GM19193 (cell line): ENCODE measurements around the gene UTP4.

Experiments used
- POLR2A ChIP-seq: IDR thresholded peaks from 4 replicates; pipeline ENCODE4 v1.6.1; 2011; ENCODE audit not compliant: insufficient read depth, insufficient read length; ENCODE audit errors: extremely low read depth

Gene UTP4

DNA sequence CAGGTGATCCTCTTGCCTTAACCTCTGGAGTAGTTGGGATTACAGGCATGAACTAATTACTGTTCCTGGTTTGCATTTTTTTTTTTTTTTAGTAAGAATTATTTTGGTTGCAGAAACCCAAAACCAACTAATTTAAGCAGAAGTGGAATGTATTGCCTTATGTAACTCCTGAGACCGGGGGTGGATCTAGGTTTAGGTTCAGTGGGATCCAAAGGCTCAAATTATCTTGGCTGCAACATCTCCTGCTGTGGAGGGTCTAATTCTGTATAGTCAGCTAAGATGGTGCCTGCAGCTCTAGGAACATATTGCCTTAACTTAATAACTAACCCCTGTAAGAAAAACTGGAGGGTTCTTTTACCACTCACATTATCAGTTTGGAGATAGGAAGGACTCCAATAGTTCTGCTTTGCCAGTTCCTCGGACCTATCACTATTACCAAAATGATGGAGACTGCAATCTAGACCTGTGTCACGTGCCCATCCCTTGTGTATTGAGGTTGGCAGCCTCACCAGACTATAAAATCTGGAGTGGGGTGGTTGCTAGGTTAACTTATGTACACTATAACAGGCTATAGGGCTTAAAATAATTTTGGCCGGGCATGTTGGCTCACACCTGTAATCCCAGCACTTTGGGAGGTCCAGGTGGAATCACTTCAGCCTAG lies 63.0 kb downstream of the UTP4 start:
- no peak for TF ChIP-seq POLR2A

DNA sequence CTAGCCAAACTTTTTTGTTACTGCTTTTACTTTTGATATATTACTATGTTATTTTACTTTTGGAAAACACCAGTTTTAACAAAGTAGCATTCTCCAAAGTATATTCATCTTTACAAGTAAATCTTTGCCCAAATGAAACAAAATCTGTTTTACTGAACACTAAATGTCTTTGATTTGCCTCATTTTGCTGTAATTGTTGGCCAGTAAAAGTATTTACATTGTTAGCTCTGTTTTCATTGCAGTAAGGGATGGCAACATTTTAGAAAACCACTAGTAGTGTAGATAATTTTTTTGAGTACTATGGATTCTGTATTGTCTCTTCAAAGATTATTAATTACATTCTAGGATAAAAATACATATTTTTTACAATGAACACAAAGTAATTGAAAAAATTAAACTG lies 65.1 kb downstream of the UTP4 start:
- no peak for TF ChIP-seq POLR2A

DNA sequence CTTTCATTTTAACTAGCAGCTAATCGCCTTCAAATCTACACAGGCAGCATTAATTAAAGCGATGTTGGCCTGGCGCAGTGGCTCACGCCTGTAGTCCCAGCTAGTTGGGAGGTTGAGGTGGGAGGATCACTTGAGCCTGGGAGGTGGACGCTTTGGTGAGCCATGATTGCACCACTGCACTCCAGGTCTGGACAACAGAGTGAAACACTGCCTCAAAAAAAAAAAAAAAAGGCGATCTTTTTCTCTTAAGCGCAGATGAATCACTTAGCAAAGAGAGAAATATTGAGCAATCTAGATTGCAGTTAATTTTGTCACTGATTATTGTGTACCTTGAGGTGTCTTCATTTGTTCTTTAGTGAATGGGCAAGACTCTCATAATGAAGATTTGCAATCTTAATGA lies 66.9 kb downstream of the UTP4 start:
- TF ChIP-seq POLR2A: no peak

DNA sequence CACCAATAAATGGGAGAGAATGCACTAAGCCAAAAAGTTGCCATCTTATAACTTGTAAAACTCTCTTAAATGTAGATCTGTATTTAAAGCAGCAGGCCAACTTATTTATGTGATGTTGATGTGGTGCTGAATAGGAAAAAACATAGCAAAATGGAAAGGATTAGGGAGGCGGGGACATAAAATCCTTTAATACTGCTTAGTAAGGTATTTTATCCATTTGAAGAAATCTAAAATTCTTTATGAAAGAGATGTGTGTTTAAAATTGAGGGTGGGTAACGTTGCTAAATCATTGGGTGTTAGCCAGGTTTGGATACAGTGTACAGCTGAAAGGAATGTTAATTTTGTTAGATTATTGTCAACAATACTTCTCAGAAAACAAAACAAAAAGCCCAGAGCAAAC lies 68.8 kb downstream of the UTP4 start:
- TF ChIP-seq POLR2A: no peak

DNA sequence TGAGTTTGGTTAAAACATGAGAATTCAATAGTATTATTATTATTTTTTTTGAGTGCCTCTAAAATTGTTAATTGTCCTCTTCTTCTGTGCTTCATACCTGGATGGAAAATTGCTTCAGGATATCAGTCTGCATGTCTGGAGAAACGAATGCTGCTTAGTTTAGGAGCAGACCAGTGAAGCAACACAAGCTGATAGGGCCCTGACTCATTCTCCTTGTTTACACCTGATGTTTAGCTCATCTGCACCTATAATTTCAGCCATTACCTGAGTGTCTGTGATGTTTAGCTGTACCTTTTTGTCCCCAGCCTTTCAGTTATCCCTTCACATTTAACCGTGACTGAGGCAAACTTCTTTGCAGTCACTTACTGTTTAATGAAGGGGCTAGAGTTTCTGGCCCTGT lies 69.3 kb downstream of the UTP4 start:
- TF ChIP-seq POLR2A: no peak

DNA sequence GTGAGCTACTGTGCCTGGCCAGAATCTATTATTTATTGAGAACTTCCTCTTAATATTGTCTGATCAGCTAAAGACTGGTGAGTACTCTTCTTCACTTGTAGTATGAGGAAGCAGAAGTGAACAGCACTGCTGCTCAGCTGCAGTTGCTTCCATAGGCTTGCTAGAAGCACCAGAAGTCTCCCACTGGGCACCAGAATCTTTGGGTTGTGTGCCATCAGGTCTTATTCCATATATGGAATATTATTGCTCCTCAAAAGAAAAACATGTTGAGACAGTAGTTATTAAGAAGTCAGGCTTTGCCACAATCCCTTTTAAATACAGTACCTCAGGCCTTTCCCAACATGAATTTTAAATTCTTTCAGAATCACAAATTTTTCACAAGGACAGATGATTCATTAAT lies 71.7 kb downstream of the UTP4 start:
- no peak for TF ChIP-seq POLR2A

DNA sequence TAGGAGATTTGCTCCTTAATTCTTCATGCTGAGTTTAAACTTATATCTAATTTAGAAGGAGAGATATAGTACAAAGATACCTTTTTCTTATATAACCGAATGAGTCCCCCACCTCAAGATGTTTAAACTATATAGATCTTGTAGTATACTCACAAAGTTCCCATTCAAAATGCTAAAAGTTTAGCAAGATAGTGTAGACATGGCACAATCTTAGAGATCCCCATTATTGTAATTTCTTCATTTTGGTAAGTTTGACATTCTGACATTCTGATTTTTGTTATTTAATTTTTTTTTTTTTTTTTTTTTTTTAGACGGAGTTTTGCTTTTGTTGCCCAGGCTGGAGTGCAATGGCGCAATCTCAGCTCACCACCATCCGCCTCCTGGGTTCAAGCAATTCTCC lies 77.3 kb downstream of the UTP4 start:
- no peak for TF ChIP-seq POLR2A

DNA sequence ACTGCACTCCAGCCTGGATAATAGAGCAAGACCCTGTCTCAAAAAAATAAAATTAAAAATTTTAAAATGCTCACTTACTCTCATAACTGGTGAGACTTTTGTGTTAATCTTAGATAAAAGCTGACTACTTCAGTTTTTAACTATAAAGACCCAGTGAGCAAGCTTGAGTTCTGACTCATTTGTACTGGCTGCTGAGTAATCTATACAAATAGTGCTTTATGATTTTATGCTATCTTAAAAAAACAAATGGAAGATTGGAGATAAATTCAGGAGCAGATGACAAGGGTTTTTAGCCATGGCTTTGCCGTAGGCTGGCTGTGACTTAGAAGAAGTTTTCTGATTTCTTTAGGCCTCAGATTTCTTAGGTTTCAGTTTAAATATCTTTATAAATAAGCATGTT lies 85.0 kb downstream of the UTP4 start:
- TF ChIP-seq POLR2A: no peak
